IMR-90 (cell line): ENCODE measurements around the gene SH3RF2. TPM values are rescaled to one million over a fixed set of nuclear protein-coding genes. Genes with fewer than 3 reads are reported as not detected.

ENCODE experiments used
- ATAC-seq: fragments of 200-7000 bp; cut with Tn5 transposase; 2 replicates; pipeline ENCODE4 v1.9.1; 2020; ENCODE audit warnings: low read depth, mild to moderate bottlenecking, moderate library complexity
- BruUV-seq: library from RNA; stranded (reverse); fragments of 400-500 nt; replicated peaks from 2 replicates; lab custom pipeline; 2021; lab: Mats Ljungman, UMichigan
- CTCF ChIA-PET: fragments of 300-600 bp; formaldehyde crosslinking; extraction: SDS; loops from one replicate; lab custom pipeline; 2021; ENCODE audit warnings: antibody characterized with exemption; lab: Yijun Ruan, JAX
- POLR2A ChIA-PET: fragments of 300-600 bp; sonication (Branson Sonifier 250); formaldehyde crosslinking; loops from one replicate; lab custom pipeline; 2022; ENCODE audit warnings: antibody characterized with exemption; ENCODE audit not compliant: unreplicated experiment; lab: Charles Lee
- DNase-seq: peaks from one replicate; pipeline ENCODE4 v3.0.0; 2013
- H2AFZ ChIP-seq: replicated peaks from 2 replicates; pipeline ENCODE3; 2013; ENCODE audit warnings: low read length, mild to moderate bottlenecking; ENCODE audit not compliant: poor library complexity
- H2AK5ac ChIP-seq: 2 replicates; pipeline ENCODE4 v1.6.1; 2013; ENCODE audit warnings: low read depth, low read length, inconsistent platforms
- H2AK9ac ChIP-seq: replicated peaks from 2 replicates; pipeline ENCODE3; 2013; ENCODE audit warnings: mild to moderate bottlenecking, low read depth, low read length, moderate library complexity; ENCODE audit not compliant: poor library complexity
- H2BK120ac ChIP-seq: 2 replicates; pipeline ENCODE4 v1.6.1; 2013; ENCODE audit warnings: low read depth, low read length, inconsistent platforms
- H2BK15ac ChIP-seq: 3 replicates; pipeline ENCODE4 v1.6.1; 2013; ENCODE audit warnings: low read depth, low read length, inconsistent platforms
- H2BK20ac ChIP-seq: 2 replicates; pipeline ENCODE4 v1.6.1; 2013; ENCODE audit warnings: low read depth, mild to moderate bottlenecking, inconsistent platforms, low read length, moderate library complexity
- H2BK5ac ChIP-seq: 2 replicates; pipeline ENCODE4 v1.6.1; 2013; ENCODE audit warnings: mild to moderate bottlenecking, low read depth, low read length, inconsistent platforms; ENCODE audit not compliant: poor library complexity, severe bottlenecking
- H3K14ac ChIP-seq: replicated peaks from 2 replicates; pipeline ENCODE4 v1.6.1; 2013; ENCODE audit warnings: low read depth, low read length, inconsistent platforms
- H3K18ac ChIP-seq: 2 replicates; pipeline ENCODE4 v1.6.1; 2013; ENCODE audit warnings: low read depth, low read length, control low read depth
- H3K23ac ChIP-seq: 2 replicates; pipeline ENCODE4 v1.6.1; 2013; ENCODE audit warnings: low read depth, low read length, inconsistent platforms
- H3K27ac ChIP-seq: 2 replicates; pipeline ENCODE4 v1.5.1; 2013; ENCODE audit warnings: mild to moderate bottlenecking, control low read depth, low read length; ENCODE audit not compliant: insufficient read depth
- H3K27me3 ChIP-seq: 2 replicates; pipeline ENCODE4 v1.6.1; 2013; ENCODE audit warnings: low read length; ENCODE audit not compliant: control insufficient read depth, insufficient read depth
- H3K36me3 ChIP-seq: 2 replicates; pipeline ENCODE4 v1.6.1; 2013; ENCODE audit warnings: low read length, mixed read lengths; ENCODE audit not compliant: control insufficient read depth, insufficient read depth
- H3K4ac ChIP-seq: 2 replicates; pipeline ENCODE4 v1.6.1; 2013; ENCODE audit warnings: low read depth, low read length, inconsistent platforms
- H3K4me1 ChIP-seq: 2 replicates; pipeline ENCODE4 v1.6.1; 2013; ENCODE audit warnings: low read length, mixed read lengths; ENCODE audit not compliant: control insufficient read depth, insufficient read depth
- H3K4me2 ChIP-seq: 2 replicates; pipeline ENCODE4 v1.6.1; 2013; ENCODE audit warnings: low read depth, mild to moderate bottlenecking, control low read depth, low read length, moderate library complexity
- H3K4me3 ChIP-seq: 2 replicates; pipeline ENCODE4 v1.5.1; 2013; ENCODE audit warnings: low read depth, mild to moderate bottlenecking, control low read depth, low read length, moderate library complexity; ENCODE audit not compliant: insufficient read depth
- H3K56ac ChIP-seq: 2 replicates; pipeline ENCODE4 v1.6.1; 2013; ENCODE audit warnings: low read length, inconsistent platforms; ENCODE audit not compliant: insufficient read depth; ENCODE audit errors: extremely low read depth
- H3K79me1 ChIP-seq, 2 experiments: 2 replicates each; pipeline ENCODE4 v1.6.1; 2013; ENCODE audit warnings: low read length in 2 of 2, inconsistent platforms in 1 of 2, low read depth in 1 of 2
- H3K9ac ChIP-seq: 2 replicates; pipeline ENCODE4 v1.6.1; 2013; ENCODE audit warnings: low read depth, low read length, control low read depth
- H3K9me1 ChIP-seq: 2 replicates; pipeline ENCODE4 v1.6.1; 2013; ENCODE audit warnings: low read length, inconsistent platforms; ENCODE audit not compliant: insufficient read depth
- H3K9me3 ChIP-seq: 2 replicates; pipeline ENCODE4 v1.6.1; 2013; ENCODE audit warnings: low read length; ENCODE audit not compliant: control insufficient read depth, insufficient read depth
- H4K20me1 ChIP-seq: 2 replicates; pipeline ENCODE4 v1.6.1; 2013; ENCODE audit warnings: low read length, inconsistent platforms; ENCODE audit not compliant: insufficient read depth
- H4K5ac ChIP-seq: 2 replicates; pipeline ENCODE4 v1.6.1; 2013; ENCODE audit warnings: mild to moderate bottlenecking, low read depth, low read length, control low read depth
- H4K8ac ChIP-seq, 2 experiments: 2 replicates each; pipeline ENCODE4 v1.6.1; 2013; ENCODE audit warnings: low read depth in 2 of 2, low read length in 2 of 2, control low read depth in 1 of 2, inconsistent platforms in 1 of 2
- H4K91ac ChIP-seq: 2 replicates; pipeline ENCODE4 v1.6.1; 2013; ENCODE audit warnings: low read depth, low read length, inconsistent platforms; ENCODE audit not compliant: insufficient read depth
- BHLHE40 ChIP-seq: fragments of 150-350 bp; IDR thresholded peaks from 2 replicates; pipeline ENCODE4 v1.6.1; 2016; ENCODE audit warnings: mild to moderate bottlenecking, low read depth, low read length
- CEBPB ChIP-seq: IDR thresholded peaks from 2 replicates; pipeline ENCODE4 v1.6.1; 2012; ENCODE audit warnings: low read depth, low read length, improper control_type of control experiment
- CHD1 ChIP-seq: IDR thresholded peaks from 2 replicates; pipeline ENCODE4 v1.6.1; 2012; ENCODE audit warnings: low read depth, low read length, improper control_type of control experiment
- FOS ChIP-seq: fragments of 150-350 bp; IDR thresholded peaks from 2 replicates; pipeline ENCODE4 v1.6.1; 2016; ENCODE audit warnings: low read depth, low read length
- MAFK ChIP-seq: IDR thresholded peaks from 2 replicates; pipeline ENCODE4 v1.6.1; 2012; ENCODE audit warnings: low read depth, low read length, improper control_type of control experiment
- MAZ ChIP-seq: IDR thresholded peaks from 2 replicates; pipeline ENCODE4 v1.6.1; 2012; ENCODE audit warnings: low read depth, mild to moderate bottlenecking, low read length, improper control_type of control experiment, moderate library complexity, borderline replicate concordance
- MXI1 ChIP-seq: IDR thresholded peaks from 2 replicates; pipeline ENCODE4 v1.6.1; 2012; ENCODE audit warnings: low read depth, mild to moderate bottlenecking, low read length, moderate library complexity, borderline replicate concordance
- NFE2L2 ChIP-seq: fragments of 150-350 bp; IDR thresholded peaks from 2 replicates; pipeline ENCODE4 v1.6.1; 2016; ENCODE audit warnings: low read depth, mild to moderate bottlenecking, low read length
- RAD21 ChIP-seq: IDR thresholded peaks from 2 replicates; pipeline ENCODE4 v1.6.1; 2012; ENCODE audit warnings: low read length, improper control_type of control experiment
- RCOR1 ChIP-seq: IDR thresholded peaks from 2 replicates; pipeline ENCODE4 v1.6.1; 2012; ENCODE audit warnings: mild to moderate bottlenecking, low read length, improper control_type of control experiment; ENCODE audit not compliant: insufficient replicate concordance
- RFX5 ChIP-seq: IDR thresholded peaks from 2 replicates; pipeline ENCODE4 v1.8.0; 2012; ENCODE audit warnings: low read depth, mild to moderate bottlenecking, low read length, moderate library complexity
- SMC3 ChIP-seq: fragments of 150-350 bp; IDR thresholded peaks from 2 replicates; pipeline ENCODE4 v1.6.1; 2016; ENCODE audit warnings: low read depth, mild to moderate bottlenecking, antibody characterized with exemption, low read length, moderate library complexity
- WGBS, 2 experiments: methylation state at CpG; one replicate each; pipeline versions ENCODE4 v1.1.5 to v1.1.7; 2013; ENCODE audit warnings: missing lambda C conversion rate in 2 of 2; ENCODE audit not compliant: insufficient read length in 1 of 2; ENCODE audit errors: extremely low coverage in 2 of 2; 5-methylcytosine and 5-hydroxymethylcytosine counted together
- dilution Hi-C: fragments of 300-500 bp; cut with HindIII; formaldehyde crosslinking; loops from one replicate; pipeline ENCODE4 v1.14.3; 2018; ENCODE audit warnings: low sequenced_read_pairs; ENCODE audit not compliant: unreplicated experiment
- in situ Hi-C: fragments of 300-500 bp; cut with MboI; formaldehyde crosslinking; loops from 3 replicates; pipeline ENCODE4 v1.14.3; 2019; ENCODE audit warnings: low sequenced_read_pairs, inconsistent platforms, mixed read lengths
- intact Hi-C: fragments of 100-400 bp; cut with micrococcal nuclease; formaldehyde crosslinking; loops from 2 replicates; pipeline ENCODE4 v1.10.0; 2022
- polyA plus RNA-seq, 3 experiments: library from polyadenylated mRNA; depleted of rRNA; stranded (reverse); fragments of >200 nt; gene quantifications; 2 replicates each; pipeline ENCODE4 v1.2.3, GENCODE V29; 2012; ENCODE audit warnings: low replicate concordance in 1 of 3
- total RNA-seq: library from RNA; depleted of rRNA; stranded (reverse); fragments of >200 nt; gene quantifications from 2 replicates; pipeline ENCODE4 v1.2.3, GENCODE V29; 2012
- TF ChIP-seq, protein P1 (sequence below): fragments of 150-350 bp; IDR thresholded peaks from 2 replicates; pipeline ENCODE4 v1.6.1; 2016; ENCODE audit warnings: low read depth, mild to moderate bottlenecking, low read length, moderate library complexity, borderline replicate concordance
- TF ChIP-seq, protein P2 (sequence below): fragments of 150-350 bp; IDR thresholded peaks from 2 replicates; pipeline ENCODE4 v1.6.1; 2017; ENCODE audit warnings: mild to moderate bottlenecking, antibody characterized with exemption, low read length, low read depth
- TF ChIP-seq, protein P3 (sequence below): conservative IDR thresholded peaks from 2 replicates; pipeline ENCODE4 v1.5.1; 2012; ENCODE audit warnings: mild to moderate bottlenecking, low read depth, low read length, improper control_type of control experiment

Gene SH3RF2
- total and polyA plus RNA-seq, 2 of the 4 experiments (the other 2 are of a cell fraction) = 1.3 to 1.7 TPM

DNA sequence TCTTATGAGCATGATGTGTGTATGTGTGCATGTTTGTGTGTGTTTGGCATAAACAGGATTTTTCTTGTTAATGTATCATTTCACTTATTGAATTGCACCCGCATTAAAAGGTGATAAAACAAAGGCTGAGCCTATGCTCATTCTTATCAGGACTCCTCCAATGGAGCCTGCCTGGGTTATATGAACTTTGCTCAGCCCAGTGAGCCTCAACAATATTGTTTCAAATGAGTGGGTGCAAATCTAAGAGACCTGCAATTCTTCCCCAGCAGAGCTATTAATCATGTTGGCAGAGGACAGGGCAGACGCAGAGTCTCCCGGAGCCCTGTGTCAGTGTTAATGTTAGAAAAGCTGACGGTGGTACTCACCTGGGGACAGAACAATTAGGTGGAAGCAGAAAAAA, 71.6 kb downstream of the SH3RF2 start:
- no peak overlapping the region for H2BK20ac ChIP-seq
- no peak overlapping the region for H3K14ac ChIP-seq
- H3K23ac ChIP-seq = no peak overlapping the region
- H3K9ac ChIP-seq = no peak overlapping the region
- no peak overlapping the region for H2BK5ac ChIP-seq
- CTCF ChIA-PET = no interaction called here
- H3K27ac ChIP-seq = no peak overlapping the region
- H4K20me1 ChIP-seq = no peaks in the 10 kb centered on the region
- H3K4me3 ChIP-seq = no peak overlapping the region
- dilution Hi-C loops (no loop called here), in situ Hi-C loops (no loop called here), intact Hi-C loops (no loop called here)
- H2BK120ac ChIP-seq = no peak overlapping the region
- H3K18ac ChIP-seq = no peak overlapping the region
- H3K9me3 ChIP-seq = no peaks in the 10 kb centered on the region; the same call in 1 of the 2 replicates
- POLR2A ChIA-PET = no interaction called here
- ATAC-seq = no peak
- WGBS, 2 experiments = no CpG with 5 or more reads among the region's 4 CpGs
- no peaks in the 10 kb centered on the region for H3K4me1 ChIP-seq
- no peak overlapping the region for H4K5ac ChIP-seq
- H3K4me2 ChIP-seq = no peak overlapping the region
- no peak for DNase-seq
- BruUV-seq = no TSS peak
- no peaks in the 10 kb centered on the region for H3K79me1 ChIP-seq
- H3K36me3 ChIP-seq = no peaks in the 10 kb centered on the region
- H2AFZ ChIP-seq = no peak overlapping the region
- no peak overlapping the region for H4K91ac ChIP-seq
- no peaks in the 10 kb centered on the region for H3K9me1 ChIP-seq
- no peak overlapping the region for H2AK5ac ChIP-seq
- H3K56ac ChIP-seq = no peak overlapping the region
- no peak overlapping the region for H4K8ac ChIP-seq
- no peak overlapping the region for H3K4ac ChIP-seq
- no peak overlapping the region for H2BK15ac ChIP-seq
- H3K27me3 ChIP-seq = no peaks in the 10 kb centered on the region
- TF ChIP-seq RCOR1 (no peak), NFE2L2 (no peak), RAD21 (no peak), MAZ (no peak), BHLHE40 (no peak), MAFK (no peak), CHD1 (no peak), FOS (no peak), RFX5 (no peak), SMC3 (no peak), CEBPB (no peak), MXI1 (no peak)
- TF ChIP-seq, protein P1, sequence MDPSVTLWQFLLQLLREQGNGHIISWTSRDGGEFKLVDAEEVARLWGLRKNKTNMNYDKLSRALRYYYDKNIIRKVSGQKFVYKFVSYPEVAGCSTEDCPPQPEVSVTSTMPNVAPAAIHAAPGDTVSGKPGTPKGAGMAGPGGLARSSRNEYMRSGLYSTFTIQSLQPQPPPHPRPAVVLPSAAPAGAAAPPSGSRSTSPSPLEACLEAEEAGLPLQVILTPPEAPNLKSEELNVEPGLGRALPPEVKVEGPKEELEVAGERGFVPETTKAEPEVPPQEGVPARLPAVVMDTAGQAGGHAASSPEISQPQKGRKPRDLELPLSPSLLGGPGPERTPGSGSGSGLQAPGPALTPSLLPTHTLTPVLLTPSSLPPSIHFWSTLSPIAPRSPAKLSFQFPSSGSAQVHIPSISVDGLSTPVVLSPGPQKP = no peak
- TF ChIP-seq, protein P2, sequence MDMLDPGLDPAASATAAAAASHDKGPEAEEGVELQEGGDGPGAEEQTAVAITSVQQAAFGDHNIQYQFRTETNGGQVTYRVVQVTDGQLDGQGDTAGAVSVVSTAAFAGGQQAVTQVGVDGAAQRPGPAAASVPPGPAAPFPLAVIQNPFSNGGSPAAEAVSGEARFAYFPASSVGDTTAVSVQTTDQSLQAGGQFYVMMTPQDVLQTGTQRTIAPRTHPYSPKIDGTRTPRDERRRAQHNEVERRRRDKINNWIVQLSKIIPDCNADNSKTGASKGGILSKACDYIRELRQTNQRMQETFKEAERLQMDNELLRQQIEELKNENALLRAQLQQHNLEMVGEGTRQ = no peak
- TF ChIP-seq, protein P3, sequence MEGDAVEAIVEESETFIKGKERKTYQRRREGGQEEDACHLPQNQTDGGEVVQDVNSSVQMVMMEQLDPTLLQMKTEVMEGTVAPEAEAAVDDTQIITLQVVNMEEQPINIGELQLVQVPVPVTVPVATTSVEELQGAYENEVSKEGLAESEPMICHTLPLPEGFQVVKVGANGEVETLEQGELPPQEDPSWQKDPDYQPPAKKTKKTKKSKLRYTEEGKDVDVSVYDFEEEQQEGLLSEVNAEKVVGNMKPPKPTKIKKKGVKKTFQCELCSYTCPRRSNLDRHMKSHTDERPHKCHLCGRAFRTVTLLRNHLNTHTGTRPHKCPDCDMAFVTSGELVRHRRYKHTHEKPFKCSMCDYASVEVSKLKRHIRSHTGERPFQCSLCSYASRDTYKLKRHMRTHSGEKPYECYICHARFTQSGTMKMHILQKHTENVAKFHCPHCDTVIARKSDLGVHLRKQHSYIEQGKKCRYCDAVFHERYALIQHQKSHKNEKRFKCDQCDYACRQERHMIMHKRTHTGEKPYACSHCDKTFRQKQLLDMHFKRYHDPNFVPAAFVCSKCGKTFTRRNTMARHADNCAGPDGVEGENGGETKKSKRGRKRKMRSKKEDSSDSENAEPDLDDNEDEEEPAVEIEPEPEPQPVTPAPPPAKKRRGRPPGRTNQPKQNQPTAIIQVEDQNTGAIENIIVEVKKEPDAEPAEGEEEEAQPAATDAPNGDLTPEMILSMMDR = no peak
- no peak overlapping the region for H2AK9ac ChIP-seq
